ENCODE measurements around the gene METTL21A. TPM values are rescaled to one million over a fixed set of nuclear protein-coding genes. Genes with fewer than 3 reads are reported as not detected.
A peak's percentile ranks its signal among the peaks of the same experiment; 100 is the strongest.

METTL21A gene
- total and polyA plus RNA-seq, 2 of the 4 experiments (the other 2 are of a cell fraction): 5.9 to 11.6 TPM

- no peak overlapping the region for H3K27ac ChIP-seq (ENCODE audit: insufficient read depth, low read length)
- H3K14ac ChIP-seq (replicated peaks; ENCODE audit: low read depth, low read length): no peak overlapping the region
- TF ChIP-seq FOS (IDR thresholded peaks at IDR 0.05; ENCODE audit: low read depth, low read length) (no peak), MXI1 (IDR thresholded peaks at IDR 0.05; ENCODE audit: borderline replicate concordance, low read depth, low read length) (no peak), CEBPB (IDR thresholded peaks at IDR 0.05; ENCODE audit: low read depth, low read length) (no peak), SMC3 (IDR thresholded peaks at IDR 0.05; ENCODE audit: low read depth, low read length) (no peak), NFE2L2 (IDR thresholded peaks at IDR 0.05; ENCODE audit: low read depth, low read length) (no peak)
- H2AK9ac ChIP-seq (replicated peaks; ENCODE audit: low read depth, low read length, poor library complexity): no peak overlapping the region
- intact Hi-C loops (cut with micrococcal nuclease): loop anchor here (5.0 to 10.0 kb wide), 2 partner anchors 360 to 453 kb away; no protein-coding TSS in a partner anchor
- H2AFZ ChIP-seq (replicated peaks; ENCODE audit: low read length, poor library complexity): no peak overlapping the region
- H3K4me1 ChIP-seq (ENCODE audit: control insufficient read depth, insufficient read depth, low read length): peaks cover 9% of the 10 kb centered on the region
- peak overlapping the region in 1 of 2 experiments; percentile 1; a peak in 1 of 4 replicates for H4K8ac ChIP-seq (ENCODE audit: low read depth in 2 of 2, low read length in 2 of 2)
- BruUV-seq (replicated peaks): no TSS peak
- no peak overlapping the region for H2BK15ac ChIP-seq (ENCODE audit: low read depth, low read length)
- H4K91ac ChIP-seq (ENCODE audit: insufficient read depth, low read depth, low read length): peak overlapping the region; percentile 13; the same call in 1 of the 2 replicates
- ATAC-seq (ENCODE audit: low read depth): no peak
- H3K4ac ChIP-seq (ENCODE audit: low read depth, low read length): 0 out of 2 replicates have a peak overlapping the region, but pooled peaks have one; percentile 29
- 100% methylated on average over 1 of the region's 2 CpGs; no CpG with 5 or more reads in 1 of the 2 experiments for WGBS, 2 experiments (ENCODE audit: extremely low coverage in 2 of 2, insufficient read length in 1 of 2)
- H3K23ac ChIP-seq (ENCODE audit: low read depth, low read length): no peak overlapping the region
- no peak overlapping the region for H3K9ac ChIP-seq (ENCODE audit: low read depth, low read length)
- in situ Hi-C loops (cut with MboI; ENCODE audit: low sequenced_read_pairs): no loop called here
- ChIA-PET POLR2A (ENCODE audit: unreplicated experiment) (no interaction called here), CTCF (no interaction called here)
- H2BK120ac ChIP-seq (ENCODE audit: low read depth, low read length): peak overlapping the region; percentile 10; the same call in 1 of the 2 replicates
- dilution Hi-C loops (cut with HindIII; ENCODE audit: low sequenced_read_pairs, unreplicated experiment): no loop called here
- H2BK5ac ChIP-seq (ENCODE audit: low read depth, low read length, poor library complexity, severe bottlenecking): no peak overlapping the region
- no peak overlapping the region for H3K56ac ChIP-seq (ENCODE audit: extremely low read depth, insufficient read depth, low read length)
- H3K36me3 ChIP-seq (ENCODE audit: control insufficient read depth, insufficient read depth, low read length): peaks cover 5% of the 10 kb centered on the region
- H2BK20ac ChIP-seq (ENCODE audit: low read depth, low read length): peak overlapping the region; percentile 62; the same call in 1 of the 2 replicates
- H3K18ac ChIP-seq (ENCODE audit: low read depth, low read length): no peak overlapping the region
- H3K9me3 ChIP-seq (ENCODE audit: control insufficient read depth, insufficient read depth, low read length): no peaks in the 10 kb centered on the region
- peaks cover 8% of the 10 kb centered on the region for H4K20me1 ChIP-seq (ENCODE audit: insufficient read depth, low read length)
- no peak for DNase-seq
- no peak overlapping the region for H3K4me2 ChIP-seq (ENCODE audit: low read depth, low read length)
- no peak overlapping the region for H2AK5ac ChIP-seq (ENCODE audit: low read depth, low read length)
- H4K5ac ChIP-seq (ENCODE audit: low read depth, low read length): no peak overlapping the region
- no peak overlapping the region for H3K4me3 ChIP-seq (ENCODE audit: insufficient read depth, low read depth, low read length)
- peaks cover 5 to 8% of the 10 kb centered on the region in 2 experiments; a peak in 2 of 4 replicates for H3K79me1 ChIP-seq (ENCODE audit: low read depth in 1 of 2, low read length in 2 of 2)
- no peaks in the 10 kb centered on the region for H3K27me3 ChIP-seq (ENCODE audit: control insufficient read depth, insufficient read depth, low read length)
- H3K9me1 ChIP-seq (ENCODE audit: insufficient read depth, low read length): peaks cover 9% of the 10 kb centered on the region; the same call in 1 of the 2 replicates
Observed at GRCh38 chr2:207614824-207615223, 10.4 kb downstream of the METTL21A start.
